Upper lobe of left lung (tissue), 4 donors: ENCODE data around the gene ACOT13.

ENCODE experiments used
- CTCF ChIP-seq, 6 experiments: fragments of 450-650 bp in 4 of 6; fragments of 200-600 bp in 2 of 6; sonication (generic) in 2 of 6; IDR thresholded peaks; one replicate each; pipeline ENCODE4 v1.5.1; 2016 to 2019; ENCODE audit warnings: antibody characterized with exemption in 6 of 6
- POLR2A ChIP-seq, 4 donors: fragments of 450-650 bp; IDR thresholded peaks; one replicate each; pipeline ENCODE4 v1.5.1; 2016 to 2017; ENCODE audit warnings: antibody characterized with exemption in 4 of 4, mild to moderate bottlenecking in 2 of 4

DNA sequence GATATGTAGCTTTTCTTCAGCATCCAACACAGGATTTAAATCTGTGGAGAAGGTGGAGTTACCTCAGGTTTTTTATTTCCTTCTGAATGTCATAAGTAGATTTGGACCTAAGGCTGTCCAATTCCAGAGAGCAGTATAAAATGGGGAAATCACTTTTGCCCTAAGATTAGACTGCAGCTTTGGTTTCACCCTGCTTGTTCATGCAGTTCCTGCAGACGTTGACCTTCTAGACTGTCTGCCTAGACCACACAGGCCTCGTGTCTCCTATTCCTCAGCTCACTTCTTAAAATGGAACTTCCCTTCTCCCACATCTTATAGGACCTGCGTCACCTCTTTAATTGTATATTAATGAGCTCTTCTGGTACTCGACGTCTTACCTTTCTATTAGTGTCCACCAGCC, 78.0 kb downstream of the ACOT13 start:
- TF ChIP-seq CTCF (IDR thresholded peaks at IDR 0.05) (no peak), POLR2A (IDR thresholded peaks at IDR 0.05) (peak in 1 of 4 donors; percentile 38)
